Measurements from ENCODE around the gene ANKRD12. TPM values are rescaled to one million over a fixed set of nuclear protein-coding genes. Genes with fewer than 3 reads are reported as not detected.

ANKRD12 gene
- total RNA-seq, 1 donor from 2014 or later: 135 TPM

- FAIRE-seq (no peak), DNase-seq (ENCODE audit: low spot score in 2 of 2) (no peak)
Measured at GRCh38 chr18:9330419-9330818, 193.8 kb downstream of the ANKRD12 start.

- DNase-seq (ENCODE audit: low spot score in 2 of 2) (peak in 1 of 2 donors; percentile 14), FAIRE-seq (no peak)
Measured at GRCh38 chr18:9333441-9334328, 197.1 kb downstream of the ANKRD12 start.

GRCh38 chr18:9334329-9334972 is 197.9 kb downstream of the ANKRD12 start, which contains the start of gene TWSG1:
TWSG1 (plus strand) TSS chr18:9334773; CDS start chr18:9337230, 2,457 bp downstream.
- DNase-seq (ENCODE audit: low spot score in 2 of 2): peak; percentile 94 to 97
- no peak for FAIRE-seq

GRCh38 chr18:9334973-9335696 is 198.6 kb downstream of the ANKRD12 start:
- peak; percentile 47 to 52 for DNase-seq (ENCODE audit: low spot score in 2 of 2)
- no peak for FAIRE-seq

Small RNAs within 50 kb of the gene (small RNA-seq; reads per million reads assigned to genes)
- not detected for gene RF00019

Other genes with a start within 250 kb of the ANKRD12 start
- gene NDUFV2, start 34.1 kb upstream of the ANKRD12 start, total RNA-seq: 85.2 TPM
- gene TWSG1, start 198.0 kb downstream of the ANKRD12 start, total RNA-seq: 22.0 TPM

All from frontal cortex (tissue), 4 donors.